HK-2 (cell line): ENCODE results near the gene MVP.
"Not testable (repeated sequence)": the region's sequence is repeated elsewhere in the genome, so short reads cannot be mapped to it uniquely, and the experiment has no call there.

Source experiments
- DNase-seq: peaks from one replicate; pipeline ENCODE4 v3.0.0-alpha.2; 2018; ENCODE audit not compliant: unreplicated experiment

Gene MVP

GRCh38 chr16:29842732-29843346, 22.6 kb downstream of the MVP start:
- no peak for DNase-seq

- DNase-seq = no peak
These were observed 23.7 kb downstream of the MVP start for GRCh38 chr16:29843931-29844330.

- no peak for DNase-seq
These were observed 24.5 kb downstream of the MVP start for GRCh38 chr16:29844575-29845331.

GRCh38 chr16:29845656-29846055, 25.4 kb downstream of the MVP start:
- DNase-seq = no peak

- peak; percentile 56 for DNase-seq
These were observed 28.4 kb downstream of the MVP start for GRCh38 chr16:29848420-29849297.

- no peak for DNase-seq
These were observed 29.2 kb downstream of the MVP start for GRCh38 chr16:29849505-29849904.

GRCh38 chr16:29850998-29851397, 30.7 kb downstream of the MVP start:
- no peak for DNase-seq

- no peak for DNase-seq
These were observed 32.4 kb downstream of the MVP start for GRCh38 chr16:29852654-29853053.

- DNase-seq = no peak
These were observed 34.3 kb downstream of the MVP start for GRCh38 chr16:29854520-29855100.

- peak; percentile 34 for DNase-seq
These were observed 37.0 kb downstream of the MVP start for GRCh38 chr16:29857133-29857760.

GRCh38 chr16:29858149-29858849, 38.0 kb downstream of the MVP start:
- DNase-seq = no peak

GRCh38 chr16:29858974-29859373, 38.7 kb downstream of the MVP start:
- no peak for DNase-seq

GRCh38 chr16:29860218-29860617, 40.0 kb downstream of the MVP start:
- no peak for DNase-seq

- peak; percentile 25 for DNase-seq
These were observed 42.2 kb downstream of the MVP start for GRCh38 chr16:29862383-29862883.

- peak; percentile 85 for DNase-seq
These were observed 42.8 kb downstream of the MVP start, which contains the start of gene CDIPT for GRCh38 chr16:29862884-29863668. Gene CDIPT, minus strand, starts transcription at chr16:29863226. Its CDS starts 369 bp downstream, at chr16:29862857.

GRCh38 chr16:29863669-29863984, 43.4 kb downstream of the MVP start:
- no peak for DNase-seq

- no peak for DNase-seq
These were observed 43.9 kb downstream of the MVP start for GRCh38 chr16:29864205-29864604.

GRCh38 chr16:29868396-29869009, 48.2 kb downstream of the MVP start:
- no peak for DNase-seq

GRCh38 chr16:29869067-29869466, 48.8 kb downstream of the MVP start:
- not testable (repeated sequence) for DNase-seq
